GM12878 (cell line): Measurements from ENCODE around the gene S1PR2. TPM values are rescaled to one million over a fixed set of nuclear protein-coding genes. Genes with fewer than 3 reads are reported as not detected.
A peak's percentile ranks its signal among the peaks of the same experiment; 100 is the strongest.

Experiments
- ATAC-seq: fragments of 200-7000 bp; cut with Tn5 transposase; 3 replicates; pipeline ENCODE4 v1.9.1; 2020; ENCODE audit warnings: mild to moderate bottlenecking, moderate library complexity
- BruUV-seq: library from RNA; stranded (reverse); fragments of 400-500 nt; replicated peaks from 2 replicates; lab custom pipeline; 2021; lab: Mats Ljungman, UMichigan
- CTCF ChIA-PET: fragments of 300-600 bp; sonication (Branson Sonifier 250); formaldehyde crosslinking; extraction: SDS; loops from one replicate; lab custom pipeline; 2021; ENCODE audit warnings: inconsistent platforms; lab: Yijun Ruan, JAX
- POLR2A ChIA-PET: fragments of 350-600 bp; formaldehyde crosslinking; extraction: SDS; loops from one replicate; lab custom pipeline; 2021; ENCODE audit warnings: inconsistent platforms; lab: Charles Lee
- RAD21 ChIA-PET: fragments of 300-600 bp; sonication (Branson Sonifier 250); formaldehyde crosslinking; loops from one replicate; lab custom pipeline; 2023; ENCODE audit warnings: antibody characterized with exemption; ENCODE audit not compliant: unreplicated experiment; lab: Charles Lee
- SMC1A ChIA-PET: fragments of 300-600 bp; sonication (Branson Sonifier 250); formaldehyde crosslinking; loops from one replicate; lab custom pipeline; 2023; ENCODE audit not compliant: unreplicated experiment, uncharacterized antibody; lab: Charles Lee
- DNase-seq: peaks from one replicate; pipeline ENCODE4 v3.0.0-alpha.2; 2011; ENCODE audit warnings: low read depth, low spot score
- FAIRE-seq: peaks from 3 replicates; lab custom pipeline; 2011; peaks lifted over from hg19 to GRCh38; lab: Jason Lieb, UNC
- H2AFZ ChIP-seq: 2 replicates; pipeline ENCODE4 v1.6.0; 2011; ENCODE audit warnings: low read depth, low read length, control low read depth; ENCODE audit not compliant: control insufficient read depth
- H3K27ac ChIP-seq: 2 replicates; pipeline ENCODE4 v1.5.1; 2011; ENCODE audit warnings: control low read depth; ENCODE audit not compliant: control insufficient read depth, insufficient read depth
- H3K27me3 ChIP-seq, 2 experiments: replicated peaks in 1 of 2; 2 replicates each; pipeline versions ENCODE4 v1.6.0 to v1.6.1; 2011; ENCODE audit warnings: low read length in 1 of 2; ENCODE audit not compliant: control insufficient read depth in 2 of 2, insufficient read depth in 2 of 2
- H3K36me3 ChIP-seq, 2 experiments: 2 replicates each; pipeline ENCODE4 v1.5.1; 2011; ENCODE audit warnings: low read length in 1 of 2; ENCODE audit not compliant: control insufficient read depth in 2 of 2, insufficient read depth in 2 of 2
- H3K4me1 ChIP-seq: 2 replicates; pipeline ENCODE4 v1.6.1; 2011; ENCODE audit warnings: mild to moderate bottlenecking, low read length, moderate library complexity, mixed read lengths; ENCODE audit not compliant: control insufficient read depth, insufficient read depth
- H3K4me2 ChIP-seq: 2 replicates; pipeline ENCODE4 v1.6.0; 2011; ENCODE audit warnings: control low read depth; ENCODE audit not compliant: control insufficient read depth, insufficient read depth
- H3K4me3 ChIP-seq: fragments of 200-600 bp; sonication (generic); 2 replicates; pipeline ENCODE4 v1.5.1; 2016
- H3K79me2 ChIP-seq: 2 replicates; pipeline ENCODE4 v1.6.0; 2011; ENCODE audit warnings: low read length; ENCODE audit not compliant: control insufficient read depth, insufficient read depth
- H3K9ac ChIP-seq: 2 replicates; pipeline ENCODE4 v1.8.0; 2011; ENCODE audit warnings: low read length, control low read depth, mixed read lengths; ENCODE audit not compliant: control insufficient read depth, insufficient read depth
- H3K9me3 ChIP-seq: replicated peaks from 3 replicates; pipeline ENCODE4 v1.5.1; 2011; ENCODE audit warnings: mild to moderate bottlenecking, low read length; ENCODE audit not compliant: control insufficient read depth, insufficient read depth
- H4K20me1 ChIP-seq: 2 replicates; pipeline ENCODE4 v1.6.0; 2011; ENCODE audit not compliant: control insufficient read depth, insufficient read depth
- BCL3 ChIP-seq: IDR thresholded peaks from 2 replicates; pipeline ENCODE4 v1.6.1; 2011; ENCODE audit warnings: borderline replicate concordance, low read depth, mild to moderate bottlenecking, moderate library complexity, low read length; ENCODE audit not compliant: insufficient read depth, poor library complexity, severe bottlenecking
- DPF2 ChIP-seq: fragments of 450-650 bp; IDR thresholded peaks from 2 replicates; pipeline ENCODE4 v1.6.1; 2017; ENCODE audit warnings: mild to moderate bottlenecking
- GATAD2B ChIP-seq: fragments of 450-650 bp; conservative IDR thresholded peaks from 2 replicates; pipeline ENCODE4 v1.6.1; 2017; ENCODE audit warnings: low read depth, mild to moderate bottlenecking, moderate library complexity
- HDAC6 ChIP-seq: fragments of 200-600 bp; sonication (generic); IDR thresholded peaks from one replicate; pipeline ENCODE4 v1.8.0; 2017; ENCODE audit warnings: antibody characterized with exemption; ENCODE audit not compliant: unreplicated experiment
- JUND ChIP-seq: IDR thresholded peaks from 2 replicates; pipeline ENCODE4 v1.6.1; 2012; ENCODE audit warnings: low read depth, mild to moderate bottlenecking, low read length, improper control_type of control experiment, moderate library complexity
- MTA3 ChIP-seq: IDR thresholded peaks from 2 replicates; pipeline ENCODE4 v1.6.1; 2012; ENCODE audit warnings: low read length, inconsistent platforms, borderline replicate concordance
- MYC ChIP-seq: IDR thresholded peaks from 2 replicates; pipeline ENCODE4 v1.6.1; 2011; ENCODE audit warnings: mild to moderate bottlenecking, low read length, moderate library complexity, inconsistent platforms; ENCODE audit not compliant: insufficient read depth, insufficient replicate concordance, insufficient read length, severe bottlenecking
- NR2C2 ChIP-seq: IDR thresholded peaks from 2 replicates; pipeline ENCODE4 v1.6.1; 2011; ENCODE audit warnings: borderline replicate concordance, low read depth; ENCODE audit not compliant: control insufficient read depth, insufficient read length
- NR2F1 ChIP-seq: fragments of 450-650 bp; conservative IDR thresholded peaks from 2 replicates; pipeline ENCODE4 v1.6.1; 2017; ENCODE audit warnings: mild to moderate bottlenecking
- SIN3A ChIP-seq: IDR thresholded peaks from 2 replicates; pipeline ENCODE4 v1.6.1; 2012; ENCODE audit warnings: low read depth, low read length, improper control_type of control experiment
- SMARCA5 ChIP-seq: fragments of 450-650 bp; IDR thresholded peaks from 2 replicates; pipeline ENCODE4 v1.6.1; 2017; ENCODE audit warnings: mild to moderate bottlenecking
- STAT3 ChIP-seq: IDR thresholded peaks from 2 replicates; pipeline ENCODE4 v1.6.1; 2011; ENCODE audit warnings: low read depth, low read length, improper control_type of control experiment
- SUZ12 ChIP-seq: fragments of 200-600 bp; sonication (generic); IDR thresholded peaks from one replicate; pipeline ENCODE4 v1.6.1; 2018; ENCODE audit warnings: antibody characterized with exemption, mild to moderate bottlenecking; ENCODE audit not compliant: unreplicated experiment
- WRNIP1 ChIP-seq: IDR thresholded peaks from 2 replicates; pipeline ENCODE4 v1.6.1; 2011; ENCODE audit warnings: low read depth, low read length, improper control_type of control experiment, borderline replicate concordance
- ZNF217 ChIP-seq: fragments of 450-650 bp; IDR thresholded peaks from 2 replicates; pipeline ENCODE4 v1.6.1; 2017; ENCODE audit warnings: antibody characterized with exemption, mild to moderate bottlenecking
- ZNF274 ChIP-seq: IDR thresholded peaks from one replicate; pipeline ENCODE4 v1.8.0; 2011; ENCODE audit not compliant: insufficient read length, insufficient read depth
- WGBS: methylation state at CpG from one replicate; pipeline ENCODE4 v1.1.6; 2016; ENCODE audit warnings: low lambda C conversion rate; ENCODE audit not compliant: insufficient replicate concordance, insufficient coverage; ENCODE audit errors: missing lambda C conversion rate; 5-methylcytosine and 5-hydroxymethylcytosine counted together
- in situ Hi-C: fragments of 300-500 bp; cut with MboI; formaldehyde crosslinking; loops from 9 replicates; pipeline ENCODE4 v1.14.3; 2018; ENCODE audit warnings: mixed read lengths
- intact Hi-C: fragments of 100-400 bp; cut with micrococcal nuclease; formaldehyde crosslinking; loops from one replicate; pipeline ENCODE4 v1.14.2; 2022; ENCODE audit not compliant: unreplicated experiment
- polyA plus RNA-seq, 11 experiments: library from polyadenylated mRNA; depleted of rRNA in 4 of 11; unstranded in 6 of 11; stranded (reverse) in 5 of 11; fragments of >200 nt; fragmentation: Nextera tagmentation in 4 of 11; fragmentation: Illumina TruSeq in 1 of 11; extraction: Ambion mirVana in 4 of 11; extraction: Trizol in 1 of 11; gene quantifications; 1 replicate in 1 of 11; 2 replicates in 10 of 11; pipeline versions ENCODE4 v1.2.1 to v1.2.3, GENCODE V29; 2011 to 2016; ENCODE audit warnings: inconsistent platforms in 2 of 11, missing spikeins in 2 of 11, low read depth in 1 of 11
- total RNA-seq, 4 experiments: library from RNA; depleted of rRNA in 3 of 4; stranded (reverse); fragments of >200 nt in 3 of 4; fragmentation: Illumina TruSeq in 1 of 4; extraction: Trizol in 1 of 4; gene quantifications; 2 replicates each; pipeline versions ENCODE4 v1.2.1 to v1.2.3, GENCODE V29; 2013 to 2021
- TF ChIP-seq, protein P1 (sequence below): fragments of 450-650 bp; IDR thresholded peaks from 2 replicates; pipeline ENCODE4 v1.6.1; 2017; ENCODE audit warnings: borderline replicate concordance

S1PR2 gene
- total and polyA plus RNA-seq, 10 of the 15 experiments (the other 5 are each of a cell fraction or from before 2014, with no cell fraction given): 4.9 to 26.8 (median 11.6) TPM

- TF ChIP-seq NR2C2: no peak
- TF ChIP-seq MTA3: no peak
- TF ChIP-seq BCL3: peak; percentile 15
Measured at GRCh38 chr19:10269333-10270179, 38.4 kb upstream of the S1PR2 start (continued).

GRCh38 chr19:10268071-10268470 lies 36.9 kb upstream of the S1PR2 start:
- no peak overlapping the region for H3K4me2 ChIP-seq
- no peak overlapping the region for H3K27ac ChIP-seq
- TF ChIP-seq JUND (no peak), STAT3 (no peak), DPF2 (no peak), MYC (no peak), HDAC6 (no peak), ZNF217 (no peak), SUZ12 (no peak), GATAD2B (no peak), WRNIP1 (no peak), NR2F1 (no peak), SIN3A (no peak), ZNF274 (no peak), SMARCA5 (no peak)
- TF ChIP-seq, protein P1, sequence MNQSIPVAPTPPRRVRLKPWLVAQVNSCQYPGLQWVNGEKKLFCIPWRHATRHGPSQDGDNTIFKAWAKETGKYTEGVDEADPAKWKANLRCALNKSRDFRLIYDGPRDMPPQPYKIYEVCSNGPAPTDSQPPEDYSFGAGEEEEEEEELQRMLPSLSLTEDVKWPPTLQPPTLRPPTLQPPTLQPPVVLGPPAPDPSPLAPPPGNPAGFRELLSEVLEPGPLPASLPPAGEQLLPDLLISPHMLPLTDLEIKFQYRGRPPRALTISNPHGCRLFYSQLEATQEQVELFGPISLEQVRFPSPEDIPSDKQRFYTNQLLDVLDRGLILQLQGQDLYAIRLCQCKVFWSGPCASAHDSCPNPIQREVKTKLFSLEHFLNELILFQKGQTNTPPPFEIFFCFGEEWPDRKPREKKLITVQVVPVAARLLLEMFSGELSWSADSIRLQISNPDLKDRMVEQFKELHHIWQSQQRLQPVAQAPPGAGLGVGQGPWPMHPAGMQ: no peak
- in situ Hi-C loops: loop anchor here (5.0 kb wide), 1 partner anchor 119 kb away; no protein-coding TSS in a partner anchor
- H3K36me3 ChIP-seq: no peaks in the 10 kb centered on the region
- ChIA-PET CTCF (interaction anchor here (1.0 to 11.2 kb wide), 5 partner anchors 8 to 150 kb away, joined by 3 to 370 read pairs (median 89); partner anchors contain the start of gene TYK2), RAD21 (interaction anchor here (4.3 to 6.1 kb wide), 4 partner anchors 8 to 145 kb away, joined by 32 to 206 read pairs (median 58); no protein-coding TSS in a partner anchor), SMC1A (interaction anchor here (4.2 to 8.5 kb wide), 2 partner anchors 119 to 124 kb away, joined by 35 to 158 read pairs; no protein-coding TSS in a partner anchor), POLR2A (interaction anchor here (0.6 to 4.5 kb wide), 4 partner anchors 20 to 127 kb away, joined by 4 to 69 read pairs (median 9); partner anchors contain the start of genes ICAM4 and ICAM5)
- no peak overlapping the region for H3K9ac ChIP-seq
- no peak overlapping the region for H3K4me3 ChIP-seq
- H3K4me1 ChIP-seq: no peaks in the 10 kb centered on the region; the same call in 1 of the 2 replicates
- no peaks in the 10 kb centered on the region for H3K9me3 ChIP-seq
- no peak for DNase-seq
- peaks cover 32% of the 10 kb centered on the region for H3K79me2 ChIP-seq
- no peaks in the 10 kb centered on the region for H3K27me3 ChIP-seq
- no peak for FAIRE-seq
- BruUV-seq: no TSS peak
- H4K20me1 ChIP-seq: no peaks in the 10 kb centered on the region
- no peak overlapping the region for H2AFZ ChIP-seq
- ATAC-seq: no peak
- intact Hi-C loops: no loop called here
- WGBS: 60% methylated on average over 6 of the region's 6 CpGs
